ENCODE results near the gene HSPA4.
"Not testable (repeated sequence)": the region's sequence is repeated elsewhere in the genome, so short reads cannot be mapped to it uniquely, and the experiment has no call there.

HSPA4 gene

DNA sequence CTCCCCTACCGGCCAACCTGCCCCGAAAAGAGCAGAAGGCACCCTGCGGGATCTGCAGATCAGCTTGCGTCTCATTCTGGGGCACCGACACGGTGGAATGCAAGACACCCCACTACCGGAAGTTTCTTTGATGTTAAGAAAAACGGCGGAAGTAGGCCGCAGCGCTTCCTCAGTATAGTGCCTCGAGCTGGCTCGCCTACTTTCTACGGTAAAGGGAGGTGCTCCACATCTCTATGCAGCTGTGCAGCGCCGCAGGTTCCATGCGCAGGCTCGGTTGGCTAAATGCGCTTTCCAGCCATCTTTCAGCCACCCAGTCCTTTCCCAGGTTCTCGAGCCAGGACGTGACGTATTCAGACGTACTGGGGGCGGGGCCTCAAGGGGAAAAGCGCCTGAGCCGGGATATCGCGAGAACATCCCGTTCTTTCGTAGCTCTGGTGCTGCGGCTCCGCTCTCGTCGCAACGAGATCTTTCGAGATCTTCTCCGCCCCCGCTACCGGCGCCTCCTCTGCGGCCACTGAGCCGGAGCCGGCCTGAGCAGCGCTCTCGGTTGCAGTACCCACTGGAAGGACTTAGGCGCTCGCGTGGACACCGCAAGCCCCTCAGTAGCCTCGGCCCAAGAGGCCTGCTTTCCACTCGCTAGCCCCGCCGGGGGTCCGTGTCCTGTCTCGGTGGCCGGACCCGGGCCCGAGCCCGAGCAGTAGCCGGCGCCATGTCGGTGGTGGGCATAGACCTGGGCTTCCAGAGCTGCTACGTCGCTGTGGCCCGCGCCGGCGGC is at the start of gene HSPA4:
Gene HSPA4 (plus strand): TSS at position 472 of the 775 bp plus-strand sequence. CDS start 238 bp downstream, at position 710.
- DNase-seq (ENCODE audit: low read depth in 2 of 2), result peak; percentile 92 to 95

GRCh38 chr5:133006653-133007052 is 45.2 kb upstream of the HSPA4 start:
- no peak for DNase-seq (ENCODE audit: low read depth in 2 of 2)

- DNase-seq (ENCODE audit: low read depth in 2 of 2), result not testable (repeated sequence)
Observed at GRCh38 chr5:133008455-133008854, 43.4 kb upstream of the HSPA4 start.

DNA sequence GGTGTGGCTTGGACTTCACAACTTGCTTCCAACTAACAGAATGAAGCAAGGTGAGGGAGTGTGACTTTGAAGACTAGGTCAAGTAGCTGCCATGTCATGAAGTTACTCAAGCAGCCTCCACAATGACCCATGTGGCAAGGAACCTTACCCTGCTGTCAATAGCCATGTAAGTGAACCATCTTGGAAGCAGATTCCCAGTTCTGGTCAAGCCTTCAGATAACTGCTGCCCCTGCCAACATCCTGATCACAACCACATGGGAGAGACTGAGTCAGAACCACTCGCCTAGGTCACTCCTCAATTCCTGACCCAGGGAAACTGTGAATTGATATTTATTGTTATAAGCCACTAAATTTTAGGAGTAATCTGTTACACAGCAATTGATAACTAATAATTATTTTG is 36.3 kb upstream of the HSPA4 start:
- DNase-seq (ENCODE audit: low read depth in 2 of 2), result no peak

GRCh38 chr5:133017964-133018363 is 33.8 kb upstream of the HSPA4 start:
- DNase-seq (ENCODE audit: low read depth in 2 of 2), result no peak

- not testable (repeated sequence) for DNase-seq (ENCODE audit: low read depth in 2 of 2)
Observed at GRCh38 chr5:133019471-133019870, 32.3 kb upstream of the HSPA4 start.

- DNase-seq (ENCODE audit: low read depth in 2 of 2), result peak; percentile 79 to 82
Observed at GRCh38 chr5:133025804-133026663, 25.8 kb upstream of the HSPA4 start, which contains the start of gene ZCCHC10. TSS of gene ZCCHC10 (minus strand) at chr5:133026549. CDS start at chr5:133026537, 12 bp downstream.

- DNase-seq (ENCODE audit: low read depth in 2 of 2), result no peak
Observed at GRCh38 chr5:133026664-133027153, 25.1 kb upstream of the HSPA4 start.

DNA sequence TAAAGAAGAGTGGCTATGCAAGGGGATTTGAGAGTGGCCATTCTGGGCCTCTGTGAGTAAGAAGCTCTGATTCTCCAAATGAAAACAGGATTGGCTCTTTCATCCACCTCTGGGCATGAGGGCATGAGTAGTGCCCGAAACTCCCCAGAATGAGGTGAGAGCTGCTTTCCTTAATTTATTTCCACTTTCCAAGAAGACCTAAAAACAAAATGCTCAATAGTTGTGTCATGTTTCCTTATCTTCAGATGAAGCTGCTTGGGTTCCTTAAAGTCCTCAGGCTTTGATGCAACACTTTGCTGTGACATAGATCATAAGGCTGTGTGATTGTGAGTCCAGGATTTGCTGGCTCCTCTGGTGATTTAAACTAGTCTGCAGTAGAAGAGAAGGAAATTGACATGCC is 22.4 kb upstream of the HSPA4 start:
- DNase-seq (ENCODE audit: low read depth in 2 of 2), result no peak

- DNase-seq (ENCODE audit: low read depth in 2 of 2), result no peak
Observed at GRCh38 chr5:133030343-133031005, 21.3 kb upstream of the HSPA4 start.

DNA sequence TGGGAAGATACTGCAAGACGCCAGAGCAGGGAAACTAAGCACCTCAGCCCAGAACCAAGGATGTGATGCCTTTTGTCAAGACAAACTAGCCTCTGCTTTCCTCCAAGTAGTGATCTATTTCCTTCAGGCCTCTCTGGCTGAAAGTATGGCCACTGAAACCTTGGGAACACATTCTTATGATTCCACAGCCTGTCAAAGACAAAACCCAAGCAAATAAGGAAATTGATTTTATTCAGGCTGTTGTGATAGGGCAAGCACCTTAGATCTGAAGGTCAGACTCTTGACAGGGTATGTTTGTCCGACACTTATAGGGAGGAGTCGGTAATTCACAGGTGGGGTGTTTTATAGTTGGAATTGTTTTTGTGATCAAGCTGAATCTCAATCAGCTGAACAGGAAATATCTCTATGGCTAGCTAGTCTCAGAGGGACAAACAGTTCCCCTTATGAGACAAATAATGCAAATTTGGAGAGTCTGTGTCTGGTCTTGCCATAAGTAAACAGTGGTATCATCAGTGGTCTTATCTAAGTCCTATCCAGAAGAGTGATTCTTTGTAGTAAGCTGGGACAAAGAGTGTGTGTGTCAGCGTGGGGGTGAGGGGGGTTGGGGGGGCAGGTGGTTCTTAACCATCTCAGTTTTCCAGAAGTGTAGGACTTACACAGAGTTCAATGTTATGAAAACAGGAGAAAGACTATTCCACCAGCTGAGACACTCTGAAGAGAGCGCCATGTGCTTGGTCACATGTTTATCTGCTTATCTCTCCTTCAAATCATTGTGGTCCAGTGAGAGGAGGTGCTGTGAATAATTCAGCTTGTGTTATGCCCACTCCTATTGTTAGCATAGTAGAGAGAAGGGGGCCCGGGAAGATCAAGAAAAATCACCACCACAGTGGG is 18.7 kb upstream of the HSPA4 start:
- DNase-seq (ENCODE audit: low read depth in 2 of 2), result no peak

GRCh38 chr5:133034064-133034463 is 17.7 kb upstream of the HSPA4 start:
- no peak for DNase-seq (ENCODE audit: low read depth in 2 of 2)

GRCh38 chr5:133035224-133035623 is 16.6 kb upstream of the HSPA4 start:
- no peak for DNase-seq (ENCODE audit: low read depth in 2 of 2)

- not testable (repeated sequence) for DNase-seq (ENCODE audit: low read depth in 2 of 2)
Observed at GRCh38 chr5:133036677-133037076, 15.1 kb upstream of the HSPA4 start.

DNA sequence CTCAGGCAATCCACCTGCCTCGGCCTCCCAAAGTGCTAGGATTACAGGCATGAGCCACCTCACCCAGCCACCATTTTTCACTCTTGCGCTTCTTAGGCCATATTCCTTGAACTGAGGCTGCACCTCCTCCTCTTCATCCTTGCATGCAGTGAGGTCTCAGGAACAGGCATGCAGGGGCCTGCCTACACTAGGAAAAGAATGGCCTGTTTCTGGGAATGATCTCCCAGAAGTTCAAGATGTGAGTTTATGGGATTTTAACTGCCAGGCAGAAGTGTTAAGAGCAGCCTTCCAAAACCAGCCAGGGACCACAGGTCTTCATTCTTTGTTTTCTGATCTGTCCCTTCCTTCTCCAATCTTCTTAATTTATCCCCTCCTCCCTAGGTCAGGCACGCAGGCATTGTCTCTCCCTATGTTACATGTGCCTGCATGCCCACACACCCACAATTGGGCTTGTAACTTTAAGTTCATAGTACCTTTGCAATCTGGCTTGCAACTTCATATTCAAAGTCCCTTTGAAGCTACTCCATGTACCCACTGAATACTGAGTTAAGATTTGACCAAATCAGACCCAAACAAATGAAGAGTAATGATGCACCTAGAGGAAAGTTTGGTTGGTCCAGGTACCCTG is 10.5 kb upstream of the HSPA4 start:
- DNase-seq (ENCODE audit: low read depth in 2 of 2), result no peak

- DNase-seq (ENCODE audit: low read depth in 2 of 2), result no peak
Observed at GRCh38 chr5:133041910-133042309, 9.9 kb upstream of the HSPA4 start.

GRCh38 chr5:133046560-133046959 is 5.3 kb upstream of the HSPA4 start:
- not testable (repeated sequence) for DNase-seq (ENCODE audit: low read depth in 2 of 2)

- no peak for DNase-seq (ENCODE audit: low read depth in 2 of 2)
Observed at GRCh38 chr5:133047404-133047803, 4.4 kb upstream of the HSPA4 start.

DNA sequence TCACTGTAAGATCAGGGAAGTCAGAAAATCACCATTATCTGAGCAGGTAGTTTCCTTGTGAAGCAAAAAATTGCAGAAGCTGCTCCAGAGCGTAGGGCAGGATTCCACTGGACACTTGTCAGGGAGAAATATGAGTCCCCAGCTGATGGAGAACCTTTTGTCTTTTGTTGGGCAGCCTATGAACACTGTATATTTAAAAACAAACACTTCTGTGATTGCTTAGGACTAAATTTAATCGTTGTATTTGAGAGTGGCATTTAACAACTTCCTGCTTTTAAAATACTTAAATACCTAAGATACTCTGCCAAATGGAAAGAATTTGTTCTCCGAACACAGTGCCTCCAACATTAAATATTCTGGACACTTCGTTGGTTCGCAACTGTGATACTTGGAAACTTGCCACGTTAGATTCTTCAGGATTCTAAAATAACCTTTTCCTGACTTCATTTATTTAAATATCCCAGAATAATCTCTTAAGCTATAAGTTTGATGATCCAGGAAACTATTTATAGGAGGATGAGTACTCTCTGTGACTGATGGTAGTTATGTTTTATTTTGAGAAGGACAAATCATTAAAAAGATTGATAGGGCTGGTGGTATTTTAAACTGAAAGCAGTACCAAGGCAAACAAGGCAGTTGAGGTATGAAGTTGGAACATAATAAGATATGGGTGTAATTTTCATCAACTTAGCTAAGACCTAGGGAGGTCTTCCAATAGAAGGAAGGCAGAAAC is 2.7 kb upstream of the HSPA4 start:
- DNase-seq (ENCODE audit: low read depth in 2 of 2), result no peak

DNA sequence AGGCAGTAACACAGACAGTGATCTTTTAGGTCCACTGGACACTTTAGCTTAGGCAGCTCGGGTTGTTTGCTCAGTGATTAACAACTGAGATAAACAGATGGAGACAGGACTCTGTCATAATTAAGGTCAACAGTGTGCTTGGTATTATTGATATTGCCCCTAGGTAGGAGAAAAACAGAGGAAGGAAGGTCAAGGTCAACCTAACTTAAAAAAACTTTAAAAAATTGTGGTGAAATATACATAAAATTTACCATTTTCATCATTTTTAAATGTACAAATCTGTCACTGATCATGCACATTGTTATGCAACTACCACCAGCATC is 2.1 kb upstream of the HSPA4 start:
- no peak for DNase-seq (ENCODE audit: low read depth in 2 of 2)

Measured in stimulated activated CD8-positive, alpha-beta memory T cell treated with anti-CD3 and anti-CD28 coated beads, Interleukin-15, amount 100 ng/mL, for 4 hours (primary cell).